Activated CD8-positive, alpha-beta memory T cell treated with anti-CD3 and anti-CD28 coated beads for 36 hours (primary cell): ENCODE data around the gene MARK4. TPM values are rescaled to one million over a fixed set of nuclear protein-coding genes. Genes with fewer than 3 reads are reported as not detected.
"Not testable (repeated sequence)": the region's sequence is repeated elsewhere in the genome, so short reads cannot be mapped to it uniquely, and the experiment has no call there.

Experiments
- CTCF ChIA-PET: fragments of 350-600 bp; sonication (Branson Sonifier 250); formaldehyde crosslinking; loops from one replicate; lab custom pipeline; 2021; ENCODE audit warnings: antibody characterized with exemption; lab: Charles Lee
- POLR2A ChIA-PET: fragments of 350-600 bp; sonication (Branson Sonifier 250); formaldehyde crosslinking; loops from one replicate; lab custom pipeline; 2021; ENCODE audit warnings: antibody characterized with exemption; lab: Charles Lee
- total RNA-seq, 2 experiments: library from RNA; stranded (reverse); gene quantifications; one replicate each; pipeline ENCODE4 v1.2.3, GENCODE V29; 2021

The MARK4 gene
- total RNA-seq, 2 experiments from 2014 or later, result 21.2 to 21.6 TPM

- CTCF ChIA-PET, result no interaction called here
Observed at GRCh38 chr19:45296355-45296754, 45.3 kb downstream of the MARK4 start.

GRCh38 chr19:45297674-45298073 is 46.6 kb downstream of the MARK4 start:
- POLR2A ChIA-PET, result no interaction called here
- CTCF ChIA-PET, result no interaction called here

More at GRCh38 chr19:45296355-45296754, 45.3 kb downstream of the MARK4 start:
- POLR2A ChIA-PET, result no interaction called here

GRCh38 chr19:45298264-45298663 is 47.2 kb downstream of the MARK4 start:
- POLR2A ChIA-PET, result interaction anchor here (0.6 kb wide), 1 partner anchor 260 kb away, joined by 4 read pairs; the partner anchor contains the start of gene CLASRP
- CTCF ChIA-PET, result no interaction called here

GRCh38 chr19:45299719-45300118 is 48.6 kb downstream of the MARK4 start:
- POLR2A ChIA-PET, result no interaction called here

GRCh38 chr19:45302416-45302815 is 51.3 kb downstream of the MARK4 start:
- CTCF ChIA-PET, result no interaction called here

More at GRCh38 chr19:45299719-45300118, 48.6 kb downstream of the MARK4 start:
- CTCF ChIA-PET, result no interaction called here

GRCh38 chr19:45303269-45304060 is 52.4 kb downstream of the MARK4 start:
- ChIA-PET POLR2A (interaction anchor here (0.5 kb wide), 1 partner anchor 194 kb away, joined by 3 read pairs; no protein-coding TSS in a partner anchor), CTCF (no interaction called here)

More at GRCh38 chr19:45302416-45302815, 51.3 kb downstream of the MARK4 start:
- POLR2A ChIA-PET, result no interaction called here

- CTCF ChIA-PET, result no interaction called here
- POLR2A ChIA-PET, result interaction anchor here (0.5 kb wide), 1 partner anchor 195 kb away, joined by 3 read pairs; no protein-coding TSS in a partner anchor
Observed at GRCh38 chr19:45304141-45304926, 53.3 kb downstream of the MARK4 start.

- ChIA-PET CTCF (interaction anchor here (0.9 kb wide), 1 partner anchor 10 kb away, joined by 4 read pairs; no protein-coding TSS in a partner anchor), POLR2A (no interaction called here)
Observed at GRCh38 chr19:45305007-45305406, 53.9 kb downstream of the MARK4 start.

GRCh38 chr19:45305421-45305820 is 54.4 kb downstream of the MARK4 start:
- POLR2A ChIA-PET, result no interaction called here
- CTCF ChIA-PET, result interaction anchor here (0.9 kb wide), 1 partner anchor 10 kb away, joined by 4 read pairs; no protein-coding TSS in a partner anchor

GRCh38 chr19:45306040-45306439 is 55.0 kb downstream of the MARK4 start:
- POLR2A ChIA-PET, result no interaction called here
- CTCF ChIA-PET, result no interaction called here

- ChIA-PET POLR2A (no interaction called here), CTCF (no interaction called here)
Observed at GRCh38 chr19:45306518-45307027, 55.5 kb downstream of the MARK4 start.

GRCh38 chr19:45307361-45307760 is 56.3 kb downstream of the MARK4 start:
- CTCF ChIA-PET, result no interaction called here
- POLR2A ChIA-PET, result no interaction called here

GRCh38 chr19:45309322-45309721 is 58.3 kb downstream of the MARK4 start:
- CTCF ChIA-PET, POLR2A ChIA-PET: not testable (repeated sequence)

- POLR2A ChIA-PET, result no interaction called here
- CTCF ChIA-PET, result no interaction called here
Observed at GRCh38 chr19:45311621-45312020, 60.5 kb downstream of the MARK4 start.

- POLR2A ChIA-PET, CTCF ChIA-PET: not testable (repeated sequence)
Observed at GRCh38 chr19:45312285-45312684, 61.2 kb downstream of the MARK4 start.

- CTCF ChIA-PET, result interaction anchor here (1.4 kb wide), 1 partner anchor 10 kb away, joined by 4 read pairs; no protein-coding TSS in a partner anchor
- POLR2A ChIA-PET, result no interaction called here
Observed at GRCh38 chr19:45314708-45315245, 63.7 kb downstream of the MARK4 start.

- POLR2A ChIA-PET, result no interaction called here
- CTCF ChIA-PET, result interaction anchor here (1.4 kb wide), 1 partner anchor 10 kb away, joined by 4 read pairs; no protein-coding TSS in a partner anchor
Observed at GRCh38 chr19:45315304-45315703, 64.2 kb downstream of the MARK4 start.

GRCh38 chr19:45320997-45321775 is 70.1 kb downstream of the MARK4 start:
- POLR2A ChIA-PET, result no interaction called here
- CTCF ChIA-PET, result interaction anchor here (0.6 kb wide), 1 partner anchor 18 kb away, joined by 3 read pairs; no protein-coding TSS in a partner anchor

GRCh38 chr19:45321848-45322247 is 70.8 kb downstream of the MARK4 start:
- POLR2A ChIA-PET, result no interaction called here

More at GRCh38 chr19:45321848-45322247, 70.8 kb downstream of the MARK4 start:
- CTCF ChIA-PET, result no interaction called here
